Muscle layer of colon (tissue), 2 donors: ENCODE measurements around the gene LIN9.
A peak's percentile ranks its signal among the peaks of the same experiment; 100 is the strongest.

Experiments used
- H3K27ac ChIP-seq: one replicate; pipeline ENCODE4 v1.7.0; 2013; ENCODE audit warnings: low read depth, mild to moderate bottlenecking, low read length, moderate library complexity
- H3K27me3 ChIP-seq, 2 donors: one replicate each; pipeline ENCODE4 v1.7.0; 2013; ENCODE audit warnings: low read length in 2 of 2, mild to moderate bottlenecking in 2 of 2; ENCODE audit not compliant: insufficient read depth in 2 of 2, control insufficient read depth in 1 of 2
- H3K36me3 ChIP-seq: one replicate; pipeline ENCODE4 v1.7.0; 2013; ENCODE audit warnings: mild to moderate bottlenecking, low read length; ENCODE audit not compliant: insufficient read depth
- H3K4me1 ChIP-seq: one replicate; pipeline ENCODE4 v1.7.0; 2013; ENCODE audit warnings: mild to moderate bottlenecking, low read length; ENCODE audit not compliant: insufficient read depth
- H3K4me3 ChIP-seq, 2 donors: one replicate each; pipeline ENCODE4 v1.7.0; 2013; ENCODE audit warnings: low read length in 2 of 2, low read depth in 1 of 2, mild to moderate bottlenecking in 1 of 2, moderate library complexity in 1 of 2
- H3K9ac ChIP-seq: one replicate; pipeline ENCODE4 v1.7.0; 2013; ENCODE audit warnings: low read length
- H3K9me3 ChIP-seq: one replicate; pipeline ENCODE4 v1.7.0; 2013; ENCODE audit warnings: mild to moderate bottlenecking, low read length
- donor health status: abdominal sarcoma.
- donor health status: Adenocarcinoma of cecum.

The LIN9 gene

DNA sequence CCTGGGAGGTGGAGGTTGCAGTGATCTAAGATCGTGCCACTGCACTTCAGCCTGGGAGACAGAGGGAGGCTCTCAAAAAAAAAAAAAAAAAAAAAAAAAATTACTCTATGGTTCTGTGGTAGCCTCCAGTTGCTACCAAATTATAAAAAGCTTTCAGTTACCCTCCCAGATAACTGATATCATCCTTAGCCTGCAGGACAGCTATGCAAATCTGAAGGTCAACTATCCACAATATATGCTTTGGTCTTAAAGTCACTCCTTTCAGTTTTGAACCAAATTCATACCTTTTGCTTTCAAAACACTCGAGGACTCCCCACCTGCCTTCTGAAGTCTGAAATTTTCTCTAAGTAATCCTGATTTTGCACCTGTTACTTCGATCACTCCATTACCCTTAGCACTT is 82.4 kb downstream of the LIN9 start:
- H3K4me1 ChIP-seq: no peaks in the 10 kb centered on the region
- H3K9me3 ChIP-seq: no peaks in the 10 kb centered on the region
- H3K4me3 ChIP-seq: no peak overlapping the region
- H3K27ac ChIP-seq: no peak overlapping the region
- peaks cover 15 to 18% of the 10 kb centered on the region in 2 donors for H3K27me3 ChIP-seq
- H3K9ac ChIP-seq: no peak overlapping the region
- H3K36me3 ChIP-seq: no peaks in the 10 kb centered on the region

DNA sequence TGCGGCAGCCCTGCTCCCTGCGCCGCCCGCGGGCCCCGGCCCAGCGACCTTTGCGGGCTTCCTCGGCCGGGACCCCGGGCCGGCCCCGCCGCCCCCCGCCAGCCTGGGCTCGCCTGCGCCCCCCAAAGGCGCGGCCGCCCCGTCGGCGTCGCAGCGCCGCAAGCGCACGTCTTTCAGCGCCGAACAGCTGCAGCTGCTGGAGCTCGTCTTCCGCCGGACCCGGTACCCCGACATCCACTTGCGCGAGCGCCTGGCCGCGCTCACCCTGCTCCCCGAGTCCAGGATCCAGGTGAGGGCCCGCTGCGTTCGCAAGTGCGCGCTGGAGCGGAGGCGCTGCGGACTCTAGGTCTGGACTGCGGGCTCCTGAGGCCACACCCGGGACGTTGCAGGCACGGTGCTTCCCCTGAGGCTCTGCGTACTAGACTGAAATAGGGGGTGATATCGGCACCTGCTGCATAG is 85.1 kb downstream of the LIN9 start:
- no peak overlapping the region for H3K9ac ChIP-seq
- no peaks in the 10 kb centered on the region for H3K36me3 ChIP-seq
- H3K4me1 ChIP-seq: no peaks in the 10 kb centered on the region
- H3K27me3 ChIP-seq: peaks cover 15 to 18% of the 10 kb centered on the region in 2 donors
- peak overlapping the region in 1 of 2 donors; percentile 38 for H3K4me3 ChIP-seq
- H3K27ac ChIP-seq: no peak overlapping the region
- no peaks in the 10 kb centered on the region for H3K9me3 ChIP-seq

DNA sequence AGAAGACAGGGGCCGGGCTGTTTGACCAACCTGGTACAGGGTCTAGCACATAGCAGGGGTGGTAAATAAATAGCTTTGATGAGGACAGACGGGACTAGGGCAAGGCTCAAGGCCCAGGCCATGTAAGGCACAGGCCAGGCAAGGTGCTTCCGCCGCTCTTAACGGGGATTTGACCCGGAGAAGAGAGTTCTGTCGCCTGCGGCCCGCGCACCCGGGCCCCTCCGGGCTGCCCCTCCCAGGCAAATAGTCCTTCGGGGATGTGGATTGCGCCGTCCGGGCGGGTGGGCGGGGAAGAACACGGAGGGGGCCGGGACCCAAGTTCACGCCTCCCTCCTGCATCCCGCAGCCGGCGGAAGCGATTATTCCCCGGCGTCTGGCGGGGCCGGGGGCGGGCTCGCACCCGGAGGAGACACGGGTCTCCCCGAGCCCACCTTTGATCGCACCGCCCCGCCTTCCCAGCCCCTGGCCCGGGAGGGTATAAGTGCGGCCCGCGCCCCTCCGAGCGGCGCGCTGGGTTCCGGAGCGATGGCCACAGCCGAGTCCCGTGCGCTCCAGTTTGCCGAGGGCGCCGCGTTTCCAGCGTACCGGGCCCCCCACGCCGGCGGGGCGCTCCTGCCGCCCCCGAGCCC is 85.7 kb downstream of the LIN9 start, which contains the start of gene MIXL1:
Gene MIXL1 (plus strand): TSS at position 508 of the 629 bp plus-strand sequence. CDS start 18 bp downstream, at position 526.
- Histone ChIP-seq H3K36me3 (no peaks in the 10 kb centered on the region), H3K4me1 (no peaks in the 10 kb centered on the region), H3K4me3 (peak within 1 kb of the TSS in 1 of 2 donors; percentile 38), H3K27me3 (peaks cover 15 to 18% of the 10 kb centered on the region in 2 donors), H3K9me3 (no peaks in the 10 kb centered on the region), H3K27ac (no peak within 1 kb of the TSS), H3K9ac (no peak within 1 kb of the TSS)

DNA sequence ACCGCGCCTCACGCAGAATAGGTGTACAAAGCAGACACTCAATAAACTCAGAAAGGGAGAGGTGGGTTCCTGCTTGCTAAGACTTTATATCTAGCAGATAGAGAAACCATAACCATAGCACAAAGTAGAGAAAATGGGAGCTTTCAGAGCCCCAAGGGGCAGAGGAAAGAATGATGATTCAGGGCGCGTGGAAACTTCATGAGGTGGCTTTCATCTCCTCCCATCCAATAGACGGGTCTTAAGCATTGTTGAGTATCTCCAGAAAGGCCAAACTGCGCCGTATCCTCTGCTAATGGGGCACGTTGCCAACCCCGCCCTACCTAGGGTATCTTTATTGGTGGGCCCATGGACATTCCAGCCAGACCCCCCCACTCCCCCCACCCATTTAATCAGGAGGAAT is 86.3 kb downstream of the LIN9 start:
- Histone ChIP-seq H3K9me3 (no peaks in the 10 kb centered on the region), H3K36me3 (no peaks in the 10 kb centered on the region), H3K4me3 (no peak overlapping the region), H3K4me1 (no peaks in the 10 kb centered on the region), H3K9ac (no peak overlapping the region), H3K27me3 (peaks cover 15 to 18% of the 10 kb centered on the region in 2 donors), H3K27ac (no peak overlapping the region)

DNA sequence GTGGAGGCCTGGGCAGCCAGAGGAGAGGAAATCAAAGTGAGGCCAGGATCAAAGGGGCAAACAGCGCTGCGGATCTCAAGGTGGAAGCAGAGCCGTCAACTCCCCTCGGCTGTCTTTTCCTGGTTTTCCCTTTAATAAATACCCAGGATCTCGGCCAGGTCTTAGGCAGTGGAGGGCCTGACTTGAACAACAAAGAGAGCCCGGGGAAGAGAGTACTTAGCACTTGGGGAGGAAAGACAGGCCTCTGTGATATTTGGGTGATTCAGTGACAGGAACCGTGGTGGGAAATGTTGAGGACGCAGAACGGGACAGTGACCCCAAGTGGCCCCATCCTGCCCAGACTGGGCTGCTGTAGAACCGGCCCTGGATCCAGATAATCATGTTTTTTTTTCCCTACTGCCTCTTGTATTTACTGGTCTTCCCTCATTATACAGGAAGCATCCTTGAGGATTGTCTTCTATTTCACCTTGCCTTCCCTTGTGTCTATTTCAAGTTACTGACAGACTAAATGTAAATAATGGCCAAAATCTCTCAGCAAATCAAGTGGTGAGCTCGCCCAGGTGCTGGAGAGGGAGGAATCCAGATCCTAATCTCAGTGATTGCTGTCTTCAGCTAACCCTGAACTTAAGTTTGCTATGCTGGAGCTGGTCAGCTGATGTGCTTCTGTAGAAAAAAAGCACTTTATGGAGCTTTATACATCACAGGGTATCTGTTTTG is 88.3 kb downstream of the LIN9 start:
- Histone ChIP-seq H3K27ac (no peak overlapping the region), H3K4me3 (no peak overlapping the region), H3K27me3 (peaks cover 11 to 18% of the 10 kb centered on the region in 2 donors), H3K4me1 (no peaks in the 10 kb centered on the region), H3K9ac (no peak overlapping the region), H3K9me3 (no peaks in the 10 kb centered on the region), H3K36me3 (no peaks in the 10 kb centered on the region)

DNA sequence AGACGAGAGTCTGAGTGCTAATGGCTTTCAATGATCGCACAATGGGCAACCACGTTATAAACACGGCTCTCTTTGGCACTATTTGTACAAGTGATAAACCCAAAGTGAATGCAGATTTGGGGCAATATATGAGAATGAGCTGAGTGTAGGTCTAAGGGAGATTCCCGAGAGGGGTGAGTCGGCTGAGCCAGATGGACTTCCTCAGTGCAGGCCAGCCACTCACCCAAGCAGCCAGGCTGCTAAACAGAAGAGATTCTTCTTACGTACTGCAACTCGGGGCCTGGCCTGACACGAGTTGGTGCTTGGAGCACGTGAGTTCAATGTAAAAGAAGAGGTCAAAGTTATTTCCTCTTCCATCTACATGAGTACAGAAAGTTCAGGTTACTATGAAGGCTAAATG is 91.7 kb downstream of the LIN9 start:
- Histone ChIP-seq H3K27me3 (no peaks in the 10 kb centered on the region), H3K27ac (no peak overlapping the region), H3K9ac (no peak overlapping the region), H3K9me3 (no peaks in the 10 kb centered on the region), H3K4me3 (no peak overlapping the region), H3K4me1 (no peaks in the 10 kb centered on the region), H3K36me3 (no peaks in the 10 kb centered on the region)

DNA sequence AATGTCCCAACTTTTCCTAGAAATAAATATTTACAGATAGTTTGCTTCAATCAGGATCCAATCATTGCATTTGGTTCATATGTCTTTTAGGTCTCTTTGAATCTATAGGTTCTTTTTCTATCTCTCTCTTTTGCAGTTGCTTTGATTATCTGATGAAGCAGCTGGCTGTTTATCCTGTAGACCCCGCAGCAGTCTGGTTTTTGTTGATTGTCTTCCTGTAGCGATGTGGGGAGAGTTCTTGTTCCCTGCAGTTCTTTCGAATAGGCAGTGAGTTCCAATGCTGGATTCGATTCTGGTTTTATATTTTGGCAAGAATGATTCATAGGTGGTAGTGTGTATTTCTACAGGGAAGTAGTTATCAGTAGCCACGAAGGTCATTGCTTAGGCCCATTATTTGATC is 92.9 kb downstream of the LIN9 start:
- H3K9ac ChIP-seq: no peak overlapping the region
- H3K4me3 ChIP-seq: no peak overlapping the region
- no peaks in the 10 kb centered on the region for H3K27me3 ChIP-seq
- H3K27ac ChIP-seq: no peak overlapping the region
- no peaks in the 10 kb centered on the region for H3K9me3 ChIP-seq
- H3K36me3 ChIP-seq: no peaks in the 10 kb centered on the region
- H3K4me1 ChIP-seq: no peaks in the 10 kb centered on the region

DNA sequence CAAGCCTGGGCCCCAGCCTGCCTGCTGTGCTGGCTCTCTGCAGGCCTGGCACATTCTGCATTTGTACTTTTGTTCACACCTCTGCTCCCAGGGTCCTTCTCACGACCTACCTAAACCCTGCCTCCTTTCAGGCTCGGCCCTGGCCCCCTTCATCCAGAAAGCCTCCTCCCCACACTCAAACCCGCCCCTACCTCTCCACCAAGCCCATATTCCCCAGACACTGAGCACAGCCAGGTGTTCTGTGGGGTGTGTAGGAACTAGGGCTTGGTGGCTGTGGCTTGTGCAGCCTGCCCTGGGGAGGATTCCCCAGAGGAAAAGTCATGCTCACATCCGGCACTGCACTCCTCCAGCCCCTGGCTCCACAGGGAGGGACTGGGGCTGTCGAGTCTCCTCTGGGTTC is 93.7 kb downstream of the LIN9 start:
- Histone ChIP-seq H3K9ac (no peak overlapping the region), H3K27ac (no peak overlapping the region), H3K4me3 (no peak overlapping the region), H3K27me3 (no peaks in the 10 kb centered on the region), H3K4me1 (no peaks in the 10 kb centered on the region), H3K36me3 (no peaks in the 10 kb centered on the region), H3K9me3 (no peaks in the 10 kb centered on the region)

DNA sequence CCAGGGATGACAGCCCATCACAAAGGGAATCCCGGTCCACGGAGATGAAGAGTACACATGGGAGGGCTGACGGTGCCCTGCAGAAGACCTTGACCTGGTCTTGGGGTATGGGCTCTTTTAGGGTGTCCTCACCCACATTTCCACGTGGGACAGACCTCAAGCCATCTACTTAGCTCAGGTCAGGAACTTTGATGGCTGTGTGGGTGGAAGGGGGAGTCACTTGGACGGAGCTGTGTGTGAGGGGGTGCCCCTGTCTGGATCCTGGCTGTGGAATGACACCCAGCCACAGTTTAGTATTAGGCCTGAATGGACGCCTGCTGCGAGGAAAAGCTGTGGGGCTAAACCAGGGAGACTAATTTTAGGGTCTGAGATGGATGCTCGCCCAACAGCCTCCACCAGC is 96.4 kb downstream of the LIN9 start:
- Histone ChIP-seq H3K9ac (no peak overlapping the region), H3K27ac (no peak overlapping the region), H3K4me1 (no peaks in the 10 kb centered on the region), H3K4me3 (no peak overlapping the region), H3K9me3 (no peaks in the 10 kb centered on the region), H3K36me3 (no peaks in the 10 kb centered on the region), H3K27me3 (no peaks in the 10 kb centered on the region)

DNA sequence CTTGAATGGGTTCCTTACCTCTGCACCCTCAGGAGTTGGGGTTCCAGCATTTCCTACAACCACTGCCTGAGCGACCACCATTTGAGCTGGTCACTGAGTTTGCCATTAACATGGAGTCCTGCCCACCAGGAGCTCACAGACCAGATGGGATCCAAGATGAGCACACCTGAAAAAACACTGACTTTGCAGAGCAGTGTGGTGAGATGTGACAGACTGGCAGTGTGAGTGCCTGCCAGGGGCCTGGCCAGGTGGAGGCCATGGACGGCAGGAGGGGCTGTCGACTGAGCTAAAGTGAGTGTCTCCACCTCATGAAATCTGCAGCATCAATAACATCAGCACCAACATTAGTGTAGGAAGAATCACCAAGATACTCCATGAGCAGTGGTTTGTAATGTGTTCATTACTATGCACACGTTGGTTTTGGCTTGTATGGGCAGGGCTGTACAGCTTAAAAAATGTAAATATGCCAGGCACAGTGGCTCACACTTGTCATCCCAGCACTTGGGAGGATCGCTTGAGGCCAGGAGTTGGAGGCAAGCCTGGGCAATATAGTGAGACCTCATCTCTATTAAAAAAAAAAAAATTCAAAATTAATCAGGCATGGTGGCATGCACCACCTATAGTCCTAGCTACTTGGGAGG is 97.7 kb downstream of the LIN9 start:
- Histone ChIP-seq H3K4me3 (no peak overlapping the region), H3K27ac (no peak overlapping the region)

DNA sequence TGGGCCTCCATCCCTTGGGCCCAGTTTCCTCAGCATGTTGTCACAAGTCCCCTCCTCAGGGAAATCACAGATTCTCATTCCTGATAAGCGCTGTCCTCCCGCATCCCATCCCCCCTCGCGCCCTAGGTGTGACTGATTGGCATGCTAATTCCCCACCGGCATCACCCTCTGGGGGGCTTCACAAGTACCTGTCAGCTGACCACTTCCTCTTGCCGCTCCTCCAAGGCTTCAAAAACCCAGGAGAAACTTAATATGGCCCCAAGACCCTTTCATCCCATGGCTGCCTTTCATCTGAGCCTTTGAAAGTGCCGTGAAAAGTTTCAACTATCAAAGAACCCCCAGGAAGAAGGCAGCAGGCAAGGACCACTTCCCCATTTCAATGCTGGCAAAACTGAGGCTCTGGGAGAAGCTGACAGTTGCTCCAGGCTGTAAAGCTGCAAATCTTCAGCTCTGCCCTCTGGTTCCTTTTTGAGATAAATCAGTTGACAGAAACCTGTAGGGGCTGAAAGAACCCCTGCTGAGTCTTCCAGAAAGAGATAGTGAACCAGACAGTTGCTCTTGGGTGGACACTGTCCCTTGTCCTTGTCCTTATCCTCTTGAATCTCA is 98.3 kb downstream of the LIN9 start:
- Histone ChIP-seq H3K4me3 (no peak overlapping the region), H3K27me3 (no peaks in the 10 kb centered on the region), H3K4me1 (no peaks in the 10 kb centered on the region), H3K36me3 (no peaks in the 10 kb centered on the region), H3K9me3 (no peaks in the 10 kb centered on the region), H3K9ac (no peak overlapping the region), H3K27ac (no peak overlapping the region)

More for the DNA sequence above, 97.7 kb downstream of the LIN9 start:
- no peaks in the 10 kb centered on the region for H3K36me3 ChIP-seq
- no peaks in the 10 kb centered on the region for H3K27me3 ChIP-seq
- H3K4me1 ChIP-seq: no peaks in the 10 kb centered on the region
- H3K9me3 ChIP-seq: no peaks in the 10 kb centered on the region
- H3K9ac ChIP-seq: no peak overlapping the region
